Fibroblast of upper back skin (primary cell): ENCODE data around the gene ASB3.
"Not testable (repeated sequence)": the region's sequence is repeated elsewhere in the genome, so short reads cannot be mapped to it uniquely, and the experiment has no call there.

ENCODE experiments used
- DNase-seq: peaks from one replicate; pipeline ENCODE4 v3.0.0-alpha.2; 2013

ASB3 gene

DNA sequence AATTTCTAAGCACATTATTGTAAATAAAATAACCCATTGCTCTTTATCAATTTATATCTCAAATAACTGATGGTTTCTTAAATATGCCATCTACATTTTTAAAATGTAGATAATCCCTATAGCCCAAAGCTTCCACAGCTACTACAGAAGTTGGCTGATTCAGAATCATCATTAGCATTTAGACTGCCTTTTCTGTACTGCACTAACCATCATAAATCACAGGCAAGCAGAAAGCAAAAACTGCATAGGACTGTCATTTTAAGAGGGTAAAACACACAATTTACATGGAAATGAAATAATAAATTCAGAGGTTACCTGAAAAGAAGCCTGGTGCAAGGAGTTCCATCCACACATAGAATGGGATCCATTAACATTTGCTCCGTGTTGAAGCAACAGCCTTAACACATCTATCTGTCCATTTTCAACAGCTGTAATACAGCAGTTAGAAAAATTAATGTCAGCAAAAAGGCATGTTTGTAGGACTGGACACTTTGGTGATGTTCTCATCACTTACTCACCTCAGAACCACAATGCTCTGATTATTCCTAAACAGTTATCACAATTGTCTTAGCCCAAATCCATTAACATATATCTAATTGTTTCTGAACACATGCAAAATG, 57.5 kb downstream of the ASB3 start:
- DNase-seq, result no peak

DNA sequence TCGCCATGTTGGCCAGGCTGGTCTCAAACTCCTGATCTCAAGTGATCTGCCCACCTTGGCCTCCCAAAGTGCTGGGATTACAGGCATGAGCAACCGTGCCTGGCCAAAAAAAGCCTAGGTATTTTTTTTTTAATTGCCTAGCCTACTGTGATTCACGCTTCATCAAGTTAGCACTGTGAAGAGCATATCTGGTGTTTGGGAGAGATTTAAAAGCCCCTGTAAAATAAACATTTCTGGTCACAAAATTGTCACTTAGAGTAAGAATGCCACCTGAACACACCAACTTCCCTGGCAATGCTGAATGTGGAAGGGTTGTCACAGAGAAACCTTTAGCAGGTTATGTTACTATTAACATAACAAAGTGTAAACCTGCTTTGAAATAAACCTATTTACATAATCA, 58.8 kb downstream of the ASB3 start:
- DNase-seq, result no peak

DNA sequence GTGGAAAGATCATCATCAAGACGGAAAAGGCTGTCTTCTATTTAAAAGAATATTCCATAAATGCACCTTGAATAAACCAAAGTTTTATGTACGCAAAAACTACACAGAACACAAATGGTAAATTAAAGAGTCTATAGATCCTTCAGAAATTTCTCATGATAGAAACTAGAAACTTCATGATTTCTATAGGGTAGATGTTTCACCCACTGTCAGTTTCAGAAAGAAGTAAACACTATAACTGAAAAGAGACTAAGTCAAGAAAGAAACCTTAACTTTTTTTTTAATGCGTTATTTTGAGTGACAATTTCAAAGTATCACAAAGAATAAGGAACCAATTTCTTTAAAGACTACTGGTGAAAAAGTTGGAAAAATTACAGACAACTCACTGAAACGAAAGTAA, 61.1 kb downstream of the ASB3 start:
- no peak for DNase-seq

DNA sequence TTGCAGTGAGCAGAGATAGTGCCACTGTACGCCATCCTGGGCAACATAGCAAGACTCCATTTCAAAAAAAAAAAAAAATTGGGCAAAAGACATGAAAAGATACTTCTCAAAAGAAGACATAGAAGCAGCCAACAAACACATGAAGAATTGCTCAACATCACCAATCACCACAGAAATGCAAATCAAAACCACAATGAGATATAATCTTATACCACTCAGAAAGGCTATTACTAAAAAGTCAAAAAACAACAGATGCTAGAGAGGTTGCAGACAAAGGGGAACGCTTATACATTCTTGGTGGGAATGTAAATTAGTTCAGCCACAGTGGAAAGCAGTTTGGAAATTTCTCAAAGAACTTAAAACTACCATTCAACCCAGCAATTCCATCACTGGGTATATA, 62.2 kb downstream of the ASB3 start:
- peak; percentile 73 for DNase-seq

DNA sequence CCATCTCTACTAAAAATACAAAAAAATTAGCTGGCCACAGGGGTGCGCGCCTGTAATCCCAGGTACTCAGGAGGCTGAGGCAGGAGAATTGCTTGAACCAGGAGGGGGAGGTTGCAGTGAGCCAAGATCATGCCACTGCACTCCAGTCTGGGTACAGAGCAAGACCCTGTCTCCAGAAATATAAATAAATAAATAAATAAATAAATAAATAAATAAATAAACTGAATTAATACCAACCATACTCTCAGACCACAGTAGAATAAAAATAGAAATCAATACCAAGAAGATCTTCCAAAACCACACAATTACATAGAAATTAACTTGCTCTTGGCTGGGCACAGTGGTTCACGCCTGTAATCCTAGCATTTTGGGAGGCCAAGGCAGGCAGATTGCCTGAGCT, 65.8 kb downstream of the ASB3 start:
- not testable (repeated sequence) for DNase-seq

DNA sequence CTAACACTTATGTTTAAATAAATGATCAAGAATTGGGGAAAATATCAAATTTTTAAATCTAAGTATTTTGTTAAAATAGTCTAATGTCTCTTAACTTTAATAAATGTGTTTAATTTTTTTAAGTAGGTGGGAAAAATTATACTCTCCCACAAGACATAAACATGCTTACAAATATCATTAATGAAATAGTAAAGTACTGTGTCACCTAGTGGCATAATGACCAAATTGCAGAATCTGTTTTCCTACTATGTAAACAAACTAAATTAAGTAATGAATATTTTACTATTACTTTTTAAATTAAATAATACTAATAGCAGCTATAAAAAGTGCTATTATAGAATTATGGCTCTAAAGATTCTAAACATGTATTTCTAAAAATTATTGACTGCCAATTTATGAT, 71.2 kb downstream of the ASB3 start:
- no peak for DNase-seq

DNA sequence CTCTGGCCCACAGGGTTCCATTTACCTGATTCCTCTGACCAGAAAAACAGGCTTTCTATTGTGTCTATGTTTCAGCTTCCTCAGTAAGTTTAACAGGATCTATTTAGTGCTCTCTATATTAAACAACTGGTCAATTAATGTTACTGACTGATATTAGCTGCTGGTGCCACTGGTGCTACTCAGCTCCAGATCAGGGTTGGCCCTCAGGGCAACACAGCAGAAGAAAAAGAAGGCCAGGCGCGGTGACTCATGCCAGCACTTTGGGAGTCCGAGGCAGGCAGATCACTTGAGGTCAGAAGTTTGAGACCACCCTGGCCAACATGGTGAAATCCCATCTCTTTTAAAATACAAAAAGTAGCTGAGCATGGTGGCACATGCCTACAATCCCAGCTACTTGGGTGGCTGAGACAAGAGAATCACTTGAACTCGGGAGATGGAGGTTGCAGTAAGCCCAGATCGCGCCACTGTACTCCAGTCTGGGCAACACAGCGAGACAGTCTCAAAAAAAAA, 75.4 kb downstream of the ASB3 start:
- DNase-seq, result no peak

DNA sequence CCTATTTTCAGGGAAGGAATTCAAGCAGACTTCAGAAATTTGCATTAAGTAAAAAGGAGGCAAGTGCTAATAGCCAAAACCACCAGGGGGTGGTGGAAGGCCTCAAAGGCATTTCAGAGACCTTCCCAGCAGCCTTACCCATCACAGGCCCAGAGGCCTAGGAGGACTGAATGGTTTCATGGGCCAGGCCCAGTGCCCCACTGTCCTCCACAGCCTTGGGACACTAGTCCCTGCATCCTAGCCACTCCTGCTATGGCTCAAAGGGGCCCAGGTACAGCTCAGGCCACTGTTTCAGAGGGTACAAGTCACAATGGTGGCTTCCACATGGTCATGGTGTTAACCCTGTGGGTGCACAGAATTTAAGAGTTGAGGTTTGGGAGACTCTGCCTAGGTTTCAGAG, 77.8 kb downstream of the ASB3 start:
- no peak for DNase-seq

DNA sequence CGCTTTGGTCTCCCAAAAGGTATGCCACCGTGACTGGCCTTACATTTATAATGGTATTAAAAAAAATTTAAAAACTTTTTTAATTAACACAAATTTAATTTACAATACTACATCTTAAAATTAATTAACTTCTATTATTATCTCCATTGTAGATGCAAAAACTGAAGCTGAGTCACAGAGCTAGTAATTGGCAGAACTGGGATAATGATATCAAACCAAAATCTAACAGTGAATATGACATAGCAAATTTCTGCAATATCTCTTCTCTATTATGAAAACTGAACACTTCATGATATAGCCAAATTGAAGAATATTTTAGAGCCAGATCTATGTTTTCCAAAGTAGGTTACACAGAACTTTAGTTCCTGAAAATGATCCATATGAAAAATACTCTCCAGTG, 85.5 kb downstream of the ASB3 start:
- no peak for DNase-seq

DNA sequence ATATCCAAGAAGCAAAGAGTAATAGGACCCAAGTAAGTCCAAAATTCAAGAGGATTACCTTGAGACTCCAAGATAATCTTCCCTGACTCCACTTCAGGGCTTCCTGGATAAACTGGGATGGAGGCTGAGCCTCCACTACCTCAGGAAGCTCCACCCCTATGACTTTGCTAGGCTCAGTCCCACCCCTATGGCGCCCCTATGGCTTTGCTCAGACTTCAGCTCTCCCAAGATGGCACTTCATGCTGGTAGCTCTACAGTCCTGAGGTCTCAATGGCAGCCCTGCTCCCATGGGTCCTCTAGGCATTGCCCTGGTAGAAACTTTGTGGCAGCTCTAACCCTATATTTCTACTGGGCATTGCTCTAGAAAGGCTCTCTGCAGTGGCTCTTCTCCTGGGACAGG, 89.1 kb downstream of the ASB3 start:
- DNase-seq, result no peak

DNA sequence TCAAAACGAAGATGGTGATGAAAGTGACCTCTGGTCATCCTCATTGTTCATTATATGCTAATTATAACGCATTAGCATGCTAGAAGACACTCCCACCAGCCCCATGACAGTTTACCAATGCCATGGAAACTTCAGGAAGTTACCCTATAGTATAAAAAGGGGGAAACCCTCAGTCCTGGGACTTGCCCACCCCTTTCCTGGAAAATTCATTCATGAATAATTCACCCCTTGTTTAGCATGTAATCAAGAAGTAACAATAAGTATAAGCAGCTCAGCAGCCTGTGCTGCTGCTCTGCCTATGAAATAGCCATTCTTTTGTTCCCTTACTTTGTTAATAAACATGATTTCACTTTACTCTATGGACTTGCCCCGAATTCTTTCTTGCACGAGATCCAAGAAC, 89.7 kb downstream of the ASB3 start:
- no peak for DNase-seq

DNA sequence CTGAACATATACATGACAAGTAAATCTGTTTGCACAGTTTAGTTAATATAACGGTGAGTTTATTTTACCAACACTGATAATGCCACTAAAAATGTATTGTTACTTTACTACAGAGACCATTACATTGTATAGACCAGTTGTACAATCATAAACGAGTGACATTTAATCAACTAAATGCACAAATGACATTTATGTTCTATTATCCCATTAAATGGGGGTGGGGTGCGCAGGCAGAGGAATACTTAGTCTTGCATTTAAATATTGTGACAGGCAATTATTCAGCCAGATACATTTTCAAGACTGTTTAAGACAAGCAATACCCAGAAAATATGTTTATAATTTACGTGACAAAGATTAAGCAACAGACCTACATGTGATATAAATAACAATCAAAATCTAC, 91.2 kb downstream of the ASB3 start:
- no peak for DNase-seq

DNA sequence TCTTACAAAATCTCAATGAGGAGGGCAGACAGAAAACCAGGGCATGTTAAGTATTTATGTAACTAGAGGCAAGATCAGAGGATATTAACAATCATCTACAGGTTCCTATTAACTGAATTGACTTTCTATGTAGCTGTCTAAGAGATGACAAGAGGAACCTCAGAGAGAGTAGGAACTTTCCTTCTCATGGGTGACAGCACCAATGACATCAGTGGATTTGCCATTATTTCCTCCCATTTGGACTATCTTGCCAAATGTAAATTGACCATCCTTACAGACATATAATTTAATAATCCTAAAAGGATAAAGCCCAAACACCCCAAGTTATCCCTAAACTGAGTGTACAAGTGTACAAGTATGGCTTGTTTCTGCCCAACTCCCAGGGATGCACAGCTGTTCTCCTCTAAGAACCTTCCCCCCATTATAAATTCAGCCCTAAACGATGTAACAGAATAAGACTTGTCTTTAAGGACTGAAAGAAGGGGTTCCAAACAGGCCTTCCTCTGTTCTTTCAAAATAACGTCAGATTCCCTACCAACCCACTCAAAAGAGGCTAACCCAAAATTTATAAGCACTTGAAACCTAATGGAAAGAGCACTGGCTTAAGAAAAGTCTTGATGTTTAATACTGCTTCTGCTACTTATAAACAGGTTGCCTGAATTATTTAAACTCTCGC, 92.5 kb downstream of the ASB3 start:
- DNase-seq, result no peak

DNA sequence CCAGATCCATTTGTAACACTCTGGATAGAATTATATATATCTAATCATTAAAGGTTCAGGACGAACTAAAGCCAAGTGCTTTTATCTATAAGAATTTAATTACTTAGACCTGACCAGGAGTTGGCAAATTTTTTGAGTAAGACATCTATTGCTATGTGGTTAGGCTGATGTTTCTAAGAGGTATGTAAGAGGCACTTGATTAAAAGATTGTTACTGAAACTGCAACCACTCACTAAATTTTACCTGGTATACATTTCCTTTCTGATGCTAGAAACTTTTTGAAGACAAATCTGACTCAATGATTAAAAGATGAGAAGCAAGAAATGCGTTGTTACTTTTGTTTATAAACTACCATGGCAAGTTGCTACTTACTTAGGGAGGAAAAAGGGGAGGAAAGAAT, 95.9 kb downstream of the ASB3 start:
- no peak for DNase-seq

DNA sequence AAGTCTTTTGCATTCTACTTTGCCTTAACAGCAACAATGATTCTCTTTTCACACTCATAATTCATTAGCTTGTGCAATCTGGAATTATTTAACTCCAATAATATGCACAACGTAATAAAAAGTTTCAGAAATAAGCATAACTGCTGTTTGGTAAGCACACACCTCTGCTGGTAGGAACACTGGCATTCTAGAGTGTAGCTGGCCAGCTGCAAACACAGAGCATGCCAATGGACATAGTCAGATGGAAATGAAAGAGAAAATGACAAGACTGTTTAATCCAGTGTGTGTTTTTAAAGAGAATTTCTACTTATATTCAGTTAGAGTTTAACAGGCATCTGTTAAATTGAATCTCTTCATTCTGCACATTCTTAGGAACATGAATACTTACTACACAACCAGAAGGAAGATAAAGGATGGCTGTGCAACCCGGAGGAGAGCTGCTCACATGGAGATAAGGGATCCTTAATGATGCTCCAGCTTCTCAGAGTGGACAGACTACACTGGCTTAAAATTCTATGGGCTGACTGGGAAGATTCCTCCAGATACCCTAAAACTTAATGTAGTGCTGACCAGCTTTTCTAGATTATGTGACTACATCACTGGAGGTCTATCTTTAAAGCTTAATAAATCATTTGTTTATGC, 113.8 kb downstream of the ASB3 start:
- peak; percentile 14 for DNase-seq

DNA sequence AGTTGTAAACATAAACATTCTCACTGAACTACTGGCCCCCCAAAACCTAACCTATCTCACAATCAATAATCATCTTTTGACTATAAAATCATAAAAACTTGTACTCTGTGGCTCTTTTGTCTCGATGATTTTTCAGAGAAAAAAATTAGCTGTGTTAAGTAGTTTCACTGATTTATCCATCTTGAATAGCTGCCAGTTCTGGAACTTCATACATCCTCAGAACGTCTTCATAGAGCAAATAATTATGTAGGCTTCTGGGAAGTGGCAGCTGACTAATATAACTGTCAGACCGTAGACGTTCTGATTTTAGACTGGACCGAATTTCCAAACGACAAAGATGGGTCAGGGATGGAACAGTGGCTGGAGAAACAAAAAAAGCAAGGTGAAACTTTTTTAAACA, 116.4 kb downstream of the ASB3 start:
- peak; percentile 21 for DNase-seq

DNA sequence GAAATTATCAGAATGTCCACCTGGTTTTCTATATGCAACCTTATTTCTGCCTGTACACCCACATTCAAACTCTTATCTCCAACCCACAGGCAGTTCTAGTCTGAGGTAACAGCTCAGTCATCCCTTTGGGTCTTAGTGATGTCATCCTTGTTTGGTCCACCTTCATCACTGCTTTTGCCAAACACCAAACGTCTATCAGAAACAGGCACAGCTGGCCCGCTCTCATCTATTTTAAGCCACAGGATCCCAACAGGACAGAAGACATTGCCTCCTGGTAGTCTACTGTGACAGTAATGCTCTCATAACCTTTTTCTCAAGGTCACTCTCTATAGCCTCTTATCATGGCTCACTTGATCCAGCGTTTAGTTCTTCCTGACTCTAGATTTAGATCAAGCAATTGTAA, 118.1 kb downstream of the ASB3 start:
- DNase-seq, result peak; percentile 6

DNA sequence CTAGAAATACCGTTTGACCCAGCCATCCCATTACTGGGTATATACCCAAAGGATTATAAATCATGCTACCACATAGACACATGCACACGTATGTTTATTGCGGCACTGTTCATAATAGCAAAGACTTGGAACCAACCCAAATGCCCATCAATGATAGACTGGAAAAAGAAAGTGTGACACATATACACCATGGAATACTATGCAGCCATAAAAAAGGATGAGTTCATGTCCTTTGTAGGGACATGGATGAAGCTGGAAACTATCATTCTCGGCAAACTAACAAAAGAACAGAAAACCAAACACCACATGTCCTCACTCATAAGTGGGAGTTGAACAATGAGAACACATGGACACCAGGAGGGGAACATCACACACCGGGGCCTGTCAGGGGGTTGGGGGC, 119.6 kb downstream of the ASB3 start:
- not testable (repeated sequence) for DNase-seq

DNA sequence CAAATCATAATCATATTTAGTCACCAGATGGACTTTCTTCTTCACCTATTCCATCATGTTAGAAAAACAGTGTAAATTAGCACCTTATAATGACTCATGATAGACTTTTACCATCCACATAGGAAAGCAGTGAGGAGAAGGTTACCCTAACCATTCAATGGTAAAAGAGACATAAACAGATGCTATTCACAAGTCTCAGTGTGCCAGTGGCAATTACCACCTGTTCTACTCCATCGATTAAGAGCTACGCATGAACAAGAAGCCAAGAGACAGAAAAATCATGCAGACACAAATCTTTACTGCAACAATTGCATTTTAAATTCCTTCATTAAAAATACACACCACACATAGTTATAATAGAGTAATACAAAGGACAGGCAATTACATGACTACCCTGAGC, 125.9 kb downstream of the ASB3 start:
- DNase-seq, result no peak

DNA sequence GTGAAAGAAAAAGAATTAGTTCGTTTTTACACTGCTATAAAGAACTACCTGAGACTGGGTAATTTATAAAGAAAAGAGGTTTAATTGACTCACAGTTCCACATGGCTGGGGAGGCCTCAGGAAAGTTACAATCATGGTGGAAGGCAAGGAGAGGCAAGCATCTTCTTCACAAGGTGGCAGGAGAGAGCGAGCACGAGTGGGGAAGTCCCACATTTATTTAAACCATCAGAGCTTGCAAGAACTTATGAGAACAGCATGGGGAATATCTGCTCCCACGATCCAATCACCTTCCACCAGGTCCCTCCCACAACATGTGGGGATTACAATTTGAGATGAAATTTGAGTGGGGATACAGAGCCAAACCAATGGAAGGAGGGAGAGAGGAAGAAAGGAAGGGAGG, 128.3 kb downstream of the ASB3 start:
- DNase-seq, result not testable (repeated sequence)

DNA sequence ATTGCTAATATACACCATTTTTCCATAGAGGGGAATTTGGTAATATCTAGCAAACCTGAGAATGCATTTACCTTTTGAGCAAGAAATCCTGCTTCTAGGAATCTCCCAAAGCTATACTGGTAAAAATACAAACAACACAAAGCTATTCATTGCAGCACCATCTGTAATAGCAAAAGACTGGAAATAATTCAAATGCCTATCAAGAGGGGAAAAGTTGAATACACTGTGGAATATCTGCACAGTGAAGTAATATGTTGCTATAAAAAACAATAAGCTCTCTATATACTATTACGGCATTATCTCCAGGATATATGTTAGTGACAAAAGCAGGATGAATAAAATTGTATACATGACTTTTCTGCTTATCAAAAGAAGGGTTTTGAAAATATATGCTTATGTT, 131.5 kb downstream of the ASB3 start:
- DNase-seq, result no peak

DNA sequence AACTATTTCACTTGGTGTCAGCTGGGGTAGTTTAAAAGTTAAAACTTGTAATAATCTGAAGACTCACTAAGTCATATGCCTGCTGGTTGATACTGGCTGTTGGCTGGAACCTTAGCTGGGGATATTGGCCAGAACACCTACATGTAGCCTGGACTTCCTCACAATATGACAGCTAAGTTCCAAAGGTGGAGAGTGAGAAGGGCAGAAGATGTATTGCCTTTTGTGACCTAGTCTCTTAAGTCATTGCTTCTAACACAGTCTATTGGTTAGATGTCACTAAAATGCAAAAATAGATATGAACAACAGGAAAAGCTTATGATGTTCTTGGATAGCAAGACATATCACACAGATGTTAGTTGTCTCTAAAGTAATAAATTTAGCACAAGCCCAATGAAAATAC, 132.4 kb downstream of the ASB3 start:
- DNase-seq, result no peak

DNA sequence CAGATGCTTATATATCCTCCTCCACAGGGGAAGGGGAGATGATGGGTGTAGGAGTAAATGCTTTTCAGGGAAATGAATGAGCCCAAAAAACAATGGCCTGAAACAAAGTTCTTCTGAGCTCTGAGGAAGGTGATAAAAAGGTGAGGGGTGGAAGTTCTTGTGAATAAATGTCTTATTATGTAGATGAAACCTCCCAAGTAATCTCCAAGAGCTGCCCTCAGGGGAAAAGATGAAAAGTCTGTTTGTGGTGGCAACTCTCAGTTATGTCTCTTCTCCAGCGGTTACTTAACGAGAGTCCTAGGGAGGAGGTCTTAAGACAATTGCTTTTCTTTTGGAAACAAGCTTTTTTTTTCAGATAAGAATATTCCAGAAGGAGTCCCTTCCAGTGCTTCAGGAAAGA, 134.6 kb downstream of the ASB3 start:
- DNase-seq, result no peak

DNA sequence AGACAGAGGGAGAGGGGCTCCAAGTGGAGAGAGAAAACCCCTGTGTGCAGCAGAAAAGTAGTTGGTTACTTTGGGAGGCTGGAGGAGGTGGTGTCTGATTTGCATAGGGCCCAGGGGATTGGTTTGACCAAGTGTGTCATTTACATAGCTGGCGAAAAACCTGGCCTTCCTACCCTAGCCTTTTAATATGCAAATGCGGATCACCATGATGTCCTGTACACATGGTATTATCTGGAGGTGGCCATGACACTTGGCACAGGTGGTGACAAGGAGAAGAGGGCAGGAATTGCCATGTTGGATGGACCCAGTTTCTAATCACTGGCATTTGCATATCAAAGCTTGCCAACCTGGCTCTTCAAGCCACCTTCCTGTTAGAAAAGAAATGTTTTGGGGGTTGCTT, 140.0 kb downstream of the ASB3 start:
- no peak for DNase-seq

DNA sequence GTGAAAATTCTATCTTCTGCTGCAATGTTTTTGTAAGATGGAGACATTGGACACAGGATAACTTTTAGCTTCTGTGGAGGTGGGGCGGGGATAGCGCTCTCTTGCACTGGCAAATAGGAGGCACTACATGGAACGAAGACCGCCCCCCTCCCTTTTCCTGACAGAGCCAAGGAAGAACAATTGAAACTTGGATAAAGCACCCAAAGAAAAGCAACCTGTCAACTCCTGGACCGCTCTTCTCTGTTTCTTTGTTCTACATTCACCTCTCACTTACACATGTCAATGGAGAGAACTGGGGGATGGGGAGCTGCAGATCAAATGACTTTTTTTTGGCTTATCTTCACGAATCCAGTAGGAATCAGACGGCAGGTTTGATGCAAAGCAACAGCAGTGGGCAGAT, 145.5 kb downstream of the ASB3 start:
- DNase-seq, result no peak
